SK-N-SH (cell line): ENCODE data around the gene MAP4. TPM values are rescaled to one million over a fixed set of nuclear protein-coding genes. Genes with fewer than 3 reads are reported as not detected.

Experiments used
- CTCF ChIA-PET: fragments of 300-600, 350-600 bp; formaldehyde crosslinking; extraction: SDS; loops from one replicate; lab custom pipeline; 2021; lab: Yijun Ruan, JAX
- POLR2A ChIA-PET: fragments of 350-600 bp; sonication (Branson Sonifier 250); formaldehyde crosslinking; extraction: SDS; loops from one replicate; lab custom pipeline; 2020; ENCODE audit warnings: antibody characterized with exemption, inconsistent platforms; lab: Yijun Ruan, JAX
- DNase-seq: peaks from one replicate; pipeline ENCODE4 v3.0.0; 2012
- H2AFZ ChIP-seq: fragments of 200-600 bp; sonication (generic); 2 replicates; pipeline ENCODE4 v1.8.1; 2016; ENCODE audit warnings: antibody characterized with exemption, mild to moderate bottlenecking, low read depth
- H3F3A ChIP-seq: fragments of 200-600 bp; sonication (generic); replicated peaks from 2 replicates; pipeline ENCODE3; 2016; ENCODE audit warnings: antibody characterized with exemption, mild to moderate bottlenecking; ENCODE audit not compliant: insufficient read depth
- H3K27ac ChIP-seq, 2 experiments: fragments of 200-500 bp in 1 of 2; fragments of 200-600 bp in 1 of 2; sonication (Bioruptor generic) in 1 of 2; sonication (generic), shearing (Covaris generic) in 1 of 2; 2 replicates each; pipeline versions ENCODE4 v1.5.1 to v1.6.1; 2014 to 2016; ENCODE audit warnings: low read depth in 2 of 2, inconsistent platforms in 1 of 2, low read length in 1 of 2, mild to moderate bottlenecking in 1 of 2, mixed read lengths in 1 of 2
- H3K27me3 ChIP-seq: fragments of 200-600 bp; sonication (generic), shearing (Covaris generic); 2 replicates; pipeline ENCODE4 v1.6.1; 2016; ENCODE audit warnings: mixed run types; ENCODE audit not compliant: insufficient read depth
- H3K36me3 ChIP-seq, 2 experiments: fragments of 200-500 bp in 1 of 2; fragments of 200-600 bp in 1 of 2; sonication (Bioruptor generic) in 1 of 2; sonication (generic) in 1 of 2; replicated peaks in 1 of 2; 2 replicates each; pipeline versions ENCODE3 to v1.5.1; 2014 to 2016; ENCODE audit warnings: low read length in 1 of 2, mild to moderate bottlenecking in 1 of 2; ENCODE audit not compliant: insufficient read depth in 2 of 2, control insufficient read depth in 1 of 2
- H3K4me1 ChIP-seq, 2 experiments: fragments of 200-500 bp in 1 of 2; fragments of 200-600 bp in 1 of 2; sonication (Bioruptor generic) in 1 of 2; sonication (generic), shearing (Covaris generic) in 1 of 2; 2 replicates each; pipeline versions ENCODE4 v1.5.1 to v1.6.1; 2014 to 2016; ENCODE audit warnings: low read depth in 1 of 2, low read length in 1 of 2, mixed run types in 1 of 2; ENCODE audit not compliant: insufficient read depth in 2 of 2, control insufficient read depth in 1 of 2
- H3K4me2 ChIP-seq: fragments of 200-600 bp; sonication (generic), shearing (Covaris generic); 2 replicates; pipeline ENCODE4 v1.6.1; 2017; ENCODE audit warnings: mixed run types
- H3K4me3 ChIP-seq, 2 experiments: fragments of 200-500 bp in 1 of 2; fragments of 200-600 bp in 1 of 2; sonication (Bioruptor generic) in 1 of 2; sonication (generic), shearing (Covaris generic) in 1 of 2; 2 replicates each; pipeline versions ENCODE4 v1.5.1 to v1.8.1; 2014 to 2016; ENCODE audit warnings: low read depth in 2 of 2, inconsistent platforms in 1 of 2, low read length in 1 of 2, mild to moderate bottlenecking in 1 of 2, mixed read lengths in 1 of 2, moderate library complexity in 1 of 2
- H3K79me2 ChIP-seq: fragments of 200-600 bp; sonication (generic); 2 replicates; pipeline ENCODE4 v1.8.1; 2017; ENCODE audit warnings: mild to moderate bottlenecking; ENCODE audit not compliant: insufficient read depth
- H3K9ac ChIP-seq: fragments of 200-600 bp; sonication (generic); 2 replicates; pipeline ENCODE4 v1.6.1; 2017; ENCODE audit warnings: mixed run types
- H3K9me2 ChIP-seq: fragments of 200-600 bp; sonication (generic); 2 replicates; pipeline ENCODE4 v1.6.1; 2017; ENCODE audit warnings: mixed run types
- H3K9me3 ChIP-seq: fragments of 200-600 bp; sonication (generic); 2 replicates; pipeline ENCODE4 v1.6.1; 2017; ENCODE audit warnings: mixed run types, mild to moderate bottlenecking, moderate library complexity
- H4K20me1 ChIP-seq: fragments of 200-600 bp; sonication (generic); 2 replicates; pipeline ENCODE4 v1.6.1; 2017; ENCODE audit warnings: mild to moderate bottlenecking, mixed run types; ENCODE audit not compliant: insufficient read depth
- EP300 ChIP-seq, 2 experiments: IDR thresholded peaks; 2 replicates each; pipeline versions ENCODE4 v1.4.0 to v1.6.1; 2012; ENCODE audit warnings: borderline replicate concordance in 1 of 2, low read depth in 1 of 2, low read length in 1 of 2
- FOSL2 ChIP-seq: IDR thresholded peaks from 2 replicates; pipeline ENCODE4 v1.4.0; 2012; ENCODE audit warnings: low read depth, mild to moderate bottlenecking, moderate library complexity, borderline replicate concordance
- JUND ChIP-seq: IDR thresholded peaks from 2 replicates; pipeline ENCODE4 v1.4.0; 2012
- MEF2A ChIP-seq: IDR thresholded peaks from 2 replicates; pipeline ENCODE4 v1.4.0; 2012; ENCODE audit warnings: low read depth, borderline replicate concordance
- NRF1 ChIP-seq: IDR thresholded peaks from 2 replicates; pipeline ENCODE4 v1.6.1; 2012; ENCODE audit warnings: low read depth, mild to moderate bottlenecking, low read length
- RFX5 ChIP-seq: IDR thresholded peaks from 2 replicates; pipeline ENCODE4 v1.6.1; 2012; ENCODE audit warnings: mild to moderate bottlenecking, improper control_type of control experiment, low read length
- TEAD4 ChIP-seq: IDR thresholded peaks from 2 replicates; pipeline ENCODE4 v1.4.0; 2012; ENCODE audit warnings: mild to moderate bottlenecking, borderline replicate concordance; ENCODE audit not compliant: insufficient read depth
- WGBS: methylation state at CpG from one replicate; pipeline ENCODE4 v1.1.6; 2017; ENCODE audit warnings: low lambda C conversion rate; 5-methylcytosine and 5-hydroxymethylcytosine counted together
- polyA plus RNA-seq, 3 experiments: library from polyadenylated mRNA; depleted of rRNA; stranded (reverse); fragments of >200 nt; gene quantifications; 2 replicates each; pipeline ENCODE4 v1.2.3, GENCODE V29; 2012
- TF ChIP-seq, protein P1 (sequence below): fragments of 200-600 bp; sonication (generic); IDR thresholded peaks from 2 replicates; pipeline ENCODE4 v1.6.1; 2017; ENCODE audit warnings: antibody characterized with exemption, mild to moderate bottlenecking, moderate library complexity
- TF ChIP-seq, protein P2 (sequence below): IDR thresholded peaks from 2 replicates; pipeline ENCODE4 v1.4.0; 2012; ENCODE audit warnings: low read depth
- TF ChIP-seq, protein P3 (sequence below): fragments of 150-350 bp; IDR thresholded peaks from 2 replicates; pipeline ENCODE4 v1.6.1; 2017; ENCODE audit warnings: antibody characterized with exemption, low read length, low read depth, borderline replicate concordance
- TF ChIP-seq, protein P4 (sequence below): fragments of 150-350 bp; IDR thresholded peaks from 2 replicates; pipeline ENCODE4 v1.6.1; 2016; ENCODE audit warnings: mild to moderate bottlenecking, low read depth, low read length

The MAP4 gene
- polyA plus RNA-seq, 1 of the 3 experiments (the other 2 are of a cell fraction) = 121 TPM

DNA sequence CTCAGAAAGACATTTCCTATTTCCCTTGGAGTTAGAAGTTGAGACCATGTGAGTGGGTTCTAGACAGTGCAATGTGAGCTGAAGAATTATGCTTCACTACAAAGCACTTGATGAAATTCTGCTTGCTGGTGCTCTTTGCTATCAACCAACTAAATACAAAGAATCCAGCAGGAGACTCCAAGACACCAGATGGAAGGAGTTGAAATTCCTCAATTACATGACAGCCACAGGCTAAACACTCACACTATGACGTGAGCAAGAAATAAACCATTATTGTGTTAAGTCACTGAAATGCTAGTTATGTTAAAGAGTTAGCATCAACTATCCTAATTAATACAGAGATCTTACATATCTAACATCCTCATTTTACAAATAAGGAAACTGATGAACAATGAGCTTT, 8.2 kb upstream of the MAP4 start:
- Histone ChIP-seq H3K9me2 (no peaks in the 10 kb centered on the region), H3K9me3 (no peaks in the 10 kb centered on the region), H3K36me3 (peaks cover 0 to 10% of the 10 kb centered on the region in 2 experiments), H3K4me3 (no peak overlapping the region), H3K79me2 (peaks cover 100% of the 10 kb centered on the region), H3K9ac (no peak overlapping the region), H3K27me3 (no peaks in the 10 kb centered on the region), H3F3A (peaks cover 22% of the 10 kb centered on the region), H4K20me1 (peaks cover 92% of the 10 kb centered on the region), H3K4me2 (no peak overlapping the region), H2AFZ (no peak overlapping the region), H3K4me1 (peaks cover 0 to 20% of the 10 kb centered on the region in 2 experiments; a peak in 2 of 4 replicates), H3K27ac (no peak overlapping the region)
- TF ChIP-seq, protein P1, sequence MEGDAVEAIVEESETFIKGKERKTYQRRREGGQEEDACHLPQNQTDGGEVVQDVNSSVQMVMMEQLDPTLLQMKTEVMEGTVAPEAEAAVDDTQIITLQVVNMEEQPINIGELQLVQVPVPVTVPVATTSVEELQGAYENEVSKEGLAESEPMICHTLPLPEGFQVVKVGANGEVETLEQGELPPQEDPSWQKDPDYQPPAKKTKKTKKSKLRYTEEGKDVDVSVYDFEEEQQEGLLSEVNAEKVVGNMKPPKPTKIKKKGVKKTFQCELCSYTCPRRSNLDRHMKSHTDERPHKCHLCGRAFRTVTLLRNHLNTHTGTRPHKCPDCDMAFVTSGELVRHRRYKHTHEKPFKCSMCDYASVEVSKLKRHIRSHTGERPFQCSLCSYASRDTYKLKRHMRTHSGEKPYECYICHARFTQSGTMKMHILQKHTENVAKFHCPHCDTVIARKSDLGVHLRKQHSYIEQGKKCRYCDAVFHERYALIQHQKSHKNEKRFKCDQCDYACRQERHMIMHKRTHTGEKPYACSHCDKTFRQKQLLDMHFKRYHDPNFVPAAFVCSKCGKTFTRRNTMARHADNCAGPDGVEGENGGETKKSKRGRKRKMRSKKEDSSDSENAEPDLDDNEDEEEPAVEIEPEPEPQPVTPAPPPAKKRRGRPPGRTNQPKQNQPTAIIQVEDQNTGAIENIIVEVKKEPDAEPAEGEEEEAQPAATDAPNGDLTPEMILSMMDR = no peak
- no peak for TF ChIP-seq NRF1
- POLR2A ChIA-PET = no interaction called here
- 93% methylated on average over 1 of the region's 1 CpG for WGBS
- CTCF ChIA-PET = interaction anchor here (0.6 to 1.3 kb wide), 2 partner anchors 8 to 133 kb away, joined by 3 to 4 read pairs; no protein-coding TSS in a partner anchor
- no peak for DNase-seq

DNA sequence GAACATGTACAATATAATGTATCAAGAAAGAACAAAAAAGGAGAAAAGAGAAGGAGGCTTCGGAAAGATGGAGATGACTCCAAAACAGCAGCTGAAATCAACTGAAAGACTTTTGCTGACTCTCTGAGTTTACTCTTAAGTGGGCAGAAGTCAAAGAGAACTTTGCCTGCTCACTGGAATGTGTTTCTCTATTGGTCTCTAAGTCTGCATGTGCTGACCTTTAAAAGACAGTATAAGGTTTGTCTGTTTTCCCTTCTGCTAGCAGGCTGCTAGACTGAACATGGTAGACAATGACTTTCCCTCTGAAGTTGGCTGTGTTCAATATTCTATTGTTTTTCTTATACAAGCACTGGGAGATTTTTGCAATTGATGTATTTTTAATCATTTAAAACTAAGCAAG, 7.2 kb upstream of the MAP4 start:
- WGBS = 97% methylated on average over 1 of the region's 1 CpG
- peaks cover 82% of the 10 kb centered on the region for H4K20me1 ChIP-seq
- POLR2A ChIA-PET = no interaction called here

More for the DNA sequence above, 7.2 kb upstream of the MAP4 start:
- peak overlapping the region in 1 of 2 experiments; percentile 23; a peak in 1 of 4 replicates for H3K27ac ChIP-seq
- no peak overlapping the region for H3K4me3 ChIP-seq
- H3F3A ChIP-seq = peaks cover 23% of the 10 kb centered on the region
- no peak overlapping the region for H2AFZ ChIP-seq
- H3K36me3 ChIP-seq = peaks cover 0 to 6% of the 10 kb centered on the region in 2 experiments
- no peak overlapping the region for H3K4me2 ChIP-seq
- peaks cover 98% of the 10 kb centered on the region for H3K79me2 ChIP-seq
- no peaks in the 10 kb centered on the region for H3K9me2 ChIP-seq
- no peaks in the 10 kb centered on the region for H3K27me3 ChIP-seq
- CTCF ChIA-PET = no interaction called here
- peaks cover 0 to 23% of the 10 kb centered on the region in 2 experiments; a peak in 2 of 4 replicates for H3K4me1 ChIP-seq
- no peak overlapping the region for H3K9ac ChIP-seq
- no peaks in the 10 kb centered on the region for H3K9me3 ChIP-seq
- TF ChIP-seq, protein P2, sequence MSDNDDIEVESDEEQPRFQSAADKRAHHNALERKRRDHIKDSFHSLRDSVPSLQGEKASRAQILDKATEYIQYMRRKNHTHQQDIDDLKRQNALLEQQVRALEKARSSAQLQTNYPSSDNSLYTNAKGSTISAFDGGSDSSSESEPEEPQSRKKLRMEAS = no peak
- TF ChIP-seq MEF2A = no peak
- TF ChIP-seq, protein P3, sequence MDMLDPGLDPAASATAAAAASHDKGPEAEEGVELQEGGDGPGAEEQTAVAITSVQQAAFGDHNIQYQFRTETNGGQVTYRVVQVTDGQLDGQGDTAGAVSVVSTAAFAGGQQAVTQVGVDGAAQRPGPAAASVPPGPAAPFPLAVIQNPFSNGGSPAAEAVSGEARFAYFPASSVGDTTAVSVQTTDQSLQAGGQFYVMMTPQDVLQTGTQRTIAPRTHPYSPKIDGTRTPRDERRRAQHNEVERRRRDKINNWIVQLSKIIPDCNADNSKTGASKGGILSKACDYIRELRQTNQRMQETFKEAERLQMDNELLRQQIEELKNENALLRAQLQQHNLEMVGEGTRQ = no peak
- TF ChIP-seq EP300 (IDR thresholded peaks at IDR 0.05; ENCODE audit: borderline replicate concordance in 1 of 2, low read depth in 1 of 2, low read length in 1 of 2) = no peak
- TF ChIP-seq, protein P4, sequence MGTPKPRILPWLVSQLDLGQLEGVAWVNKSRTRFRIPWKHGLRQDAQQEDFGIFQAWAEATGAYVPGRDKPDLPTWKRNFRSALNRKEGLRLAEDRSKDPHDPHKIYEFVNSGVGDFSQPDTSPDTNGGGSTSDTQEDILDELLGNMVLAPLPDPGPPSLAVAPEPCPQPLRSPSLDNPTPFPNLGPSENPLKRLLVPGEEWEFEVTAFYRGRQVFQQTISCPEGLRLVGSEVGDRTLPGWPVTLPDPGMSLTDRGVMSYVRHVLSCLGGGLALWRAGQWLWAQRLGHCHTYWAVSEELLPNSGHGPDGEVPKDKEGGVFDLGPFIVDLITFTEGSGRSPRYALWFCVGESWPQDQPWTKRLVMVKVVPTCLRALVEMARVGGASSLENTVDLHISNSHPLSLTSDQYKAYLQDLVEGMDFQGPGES = no peak
- TF ChIP-seq FOSL2 = no peak
- no peak for TF ChIP-seq JUND
- TF ChIP-seq TEAD4 = no peak
- TF ChIP-seq RFX5 = no peak
- no peak for DNase-seq
